ENCODE data around the gene BRK1.
"Not testable (repeated sequence)": the region's sequence is repeated elsewhere in the genome, so short reads cannot be mapped to it uniquely, and the experiment has no call there.

Gene BRK1

DNA sequence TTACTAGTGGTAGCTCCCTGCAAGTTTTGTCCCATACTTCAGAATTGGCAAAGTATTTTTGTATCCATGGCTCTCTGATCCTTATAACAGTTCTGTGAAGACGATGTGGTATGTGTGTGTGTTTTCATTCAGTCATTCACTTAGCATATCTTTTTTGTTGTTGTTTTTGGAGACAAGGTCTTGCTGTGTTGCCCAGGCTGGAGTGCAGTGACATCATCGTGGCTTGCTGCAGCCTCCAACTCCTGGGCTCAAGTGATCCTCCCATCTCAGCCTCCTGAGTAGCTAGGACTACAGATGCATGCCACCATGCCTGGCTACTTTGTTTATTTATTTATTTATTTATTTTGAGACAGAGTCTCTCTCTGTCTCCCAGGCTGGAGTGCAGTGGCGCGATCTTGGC is 60.7 kb downstream of the BRK1 start:
- in situ Hi-C loops (cut with MboI; ENCODE audit: low sequenced_read_pairs): not testable (repeated sequence)

All from HL-60/S4 treated with phorbol 12-myristate 13-acetate at 8.2 ng/mL for 4 days and 3 days (cell line).